Right ventricle myocardium superior (tissue), 1 donor: ENCODE measurements around the gene HTATIP2. TPM values are rescaled to one million over a fixed set of nuclear protein-coding genes. Genes with fewer than 3 reads are reported as not detected.
A peak's percentile ranks its signal among the peaks of the same experiment; 100 is the strongest.
"Not testable (repeated sequence)": the region's sequence is repeated elsewhere in the genome, so short reads cannot be mapped to it uniquely, and the experiment has no call there.

Experiments
- ATAC-seq: fragments of 200-7000 bp; cut with Tn5 transposase; one replicate; pipeline ENCODE4 v1.9.1; 2020; ENCODE audit warnings: mild to moderate bottlenecking; ENCODE audit not compliant: poor library complexity
- DNase-seq: peaks from one replicate; pipeline ENCODE4 v3.0.0-alpha.2; 2020
- intact Hi-C: fragments of 100-400 bp; cut with DNase I; formaldehyde crosslinking; loops from one replicate; pipeline ENCODE4 v1.11.2; 2022
- total RNA-seq: library from RNA; stranded (reverse); fragmentation: NEBNext Ultra II Directional; extraction: Animal tissue kit (Norgen Biotek cat#: 25700); gene quantifications from one replicate; pipeline ENCODE4 v1.2.1, GENCODE V29; 2021
- donor health status: DM: no; HTN: yes; CAD: no; lungs with severe emphysema.

Gene HTATIP2
- total RNA-seq, 1 donor from 2014 or later: 21.4 TPM

- intact Hi-C loops: no loop called here
- no peak for ATAC-seq
- no peak for DNase-seq
These were observed 3.9 kb downstream of the HTATIP2 start for GRCh38 chr11:20367313-20367948.

GRCh38 chr11:20368438-20368837, 4.9 kb downstream of the HTATIP2 start:
- DNase-seq (no peak), ATAC-seq (no peak)
- intact Hi-C loops: no loop called here

GRCh38 chr11:20369826-20370225, 6.3 kb downstream of the HTATIP2 start:
- intact Hi-C loops: no loop called here
- DNase-seq (no peak), ATAC-seq (no peak)

DNA sequence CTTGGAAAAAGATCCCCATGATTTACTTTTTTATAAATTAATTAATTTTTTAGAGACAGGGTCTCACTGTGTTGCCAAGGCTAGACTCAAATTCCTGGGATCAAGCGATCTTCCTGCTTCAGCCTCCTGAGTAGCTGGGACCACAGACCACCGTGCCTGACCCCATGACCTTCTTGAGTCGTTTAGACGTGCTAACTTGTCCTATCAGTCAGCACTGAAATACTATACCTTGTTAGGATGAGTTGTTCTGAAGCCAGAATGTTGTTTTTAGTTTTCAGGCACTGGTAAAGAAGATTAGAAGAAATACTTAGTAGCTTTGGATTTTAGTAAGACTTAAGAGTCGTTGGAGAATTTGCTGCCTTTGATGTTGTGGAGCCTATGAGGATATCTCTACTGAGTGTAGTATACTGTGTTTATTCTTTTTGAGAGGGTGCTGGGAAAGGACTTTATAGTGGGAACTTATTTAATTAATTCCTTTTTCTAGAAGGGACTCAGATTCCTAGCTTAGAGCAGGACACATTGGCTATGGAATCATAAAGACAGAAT, 8.6 kb downstream of the HTATIP2 start:
- no peak for ATAC-seq
- no peak for DNase-seq
- intact Hi-C loops: no loop called here

GRCh38 chr11:20373147-20373546, 9.6 kb downstream of the HTATIP2 start:
- ATAC-seq: no peak
- intact Hi-C loops: no loop called here
- no peak for DNase-seq

DNA sequence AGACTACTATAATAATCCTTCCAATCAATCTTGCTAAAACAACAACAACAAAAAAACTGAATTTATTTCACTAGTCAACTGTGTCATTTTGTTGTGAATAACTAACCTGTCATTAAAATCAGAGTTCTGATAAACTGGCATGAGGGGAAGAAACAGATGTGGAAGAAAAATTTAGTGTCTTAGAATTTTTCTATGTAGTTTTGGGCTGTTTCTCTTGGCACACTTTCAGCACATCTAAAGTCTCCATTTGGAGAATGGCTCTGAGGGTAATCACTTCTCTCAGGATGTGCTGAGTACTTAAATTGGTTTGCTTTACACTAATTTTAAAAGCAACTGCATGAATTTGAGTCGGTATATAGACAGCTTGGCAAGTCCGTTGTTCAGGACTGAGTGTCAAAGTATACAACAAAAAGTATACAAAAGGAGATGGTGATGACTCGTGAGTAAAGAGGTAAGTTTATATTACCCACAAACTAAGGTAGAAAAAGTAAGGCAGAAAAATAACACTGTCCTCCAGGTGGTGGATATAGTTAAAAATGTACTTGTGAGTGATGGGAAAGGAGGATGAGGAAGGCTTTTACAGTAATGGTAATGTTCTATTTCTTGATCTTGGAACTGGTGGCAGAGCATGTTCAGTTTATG, 10.2 kb downstream of the HTATIP2 start:
- intact Hi-C loops: no loop called here
- ATAC-seq: no peak
- DNase-seq: no peak

DNA sequence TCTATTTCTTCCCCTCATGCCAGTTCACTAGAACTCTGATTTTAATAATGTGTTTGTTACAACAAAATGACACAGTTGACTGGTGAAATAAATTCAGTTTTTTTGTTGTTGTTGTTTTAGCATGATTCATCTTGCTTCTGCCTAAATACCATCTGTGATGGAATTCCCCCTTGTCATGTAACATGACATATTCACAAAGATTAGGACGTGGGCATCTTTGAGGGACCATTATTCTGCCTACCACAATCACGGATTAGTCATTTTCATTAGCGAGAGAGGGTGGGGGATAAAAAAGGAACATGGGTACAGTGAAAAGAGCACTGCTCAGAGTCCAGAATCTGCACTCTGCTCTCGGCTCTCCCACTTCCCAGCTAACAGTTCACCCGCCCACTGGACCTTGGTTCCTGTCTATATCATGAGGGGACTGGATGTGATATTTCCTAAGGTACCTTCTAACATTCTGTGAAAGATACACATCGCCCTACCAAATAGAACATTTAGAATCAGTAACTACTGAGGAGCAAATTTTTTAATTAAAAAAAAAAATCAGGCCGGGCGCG, 11.3 kb downstream of the HTATIP2 start:
- ATAC-seq: no peak
- intact Hi-C loops: no loop called here
- DNase-seq: no peak

DNA sequence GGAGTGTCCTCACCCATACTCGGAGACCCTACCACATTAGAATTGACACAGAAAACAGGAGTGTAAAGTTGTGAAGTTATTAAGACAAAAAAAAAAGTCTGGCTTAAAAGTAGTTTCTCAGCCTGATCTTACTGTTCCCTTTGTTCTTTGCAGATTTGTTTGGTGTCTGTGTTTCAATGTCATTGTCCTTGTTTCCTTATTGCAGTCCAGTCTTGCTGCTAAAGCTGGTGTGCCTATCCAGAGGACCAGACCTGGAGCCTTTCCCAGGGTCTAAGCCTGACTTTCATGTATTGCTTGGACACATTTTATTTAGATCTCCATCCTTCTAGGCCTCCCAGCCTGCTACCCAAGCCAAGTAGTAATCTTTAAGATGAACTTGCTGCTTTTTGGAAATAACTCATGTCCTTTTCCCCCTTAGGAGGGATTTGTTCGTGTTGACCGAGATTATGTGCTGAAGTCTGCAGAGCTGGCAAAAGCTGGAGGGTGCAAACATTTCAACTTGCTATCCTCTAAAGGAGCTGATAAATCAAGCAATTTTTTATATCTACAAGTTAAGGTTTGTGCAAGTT, 12.7 kb downstream of the HTATIP2 start:
- ATAC-seq (no peak), DNase-seq (no peak)
- intact Hi-C loops: no loop called here

- DNase-seq, ATAC-seq: not testable (repeated sequence)
- intact Hi-C loops: loop anchor here (5.0 kb wide), 1 partner anchor 226 kb away; no protein-coding TSS in a partner anchor
These were observed 22.5 kb downstream of the HTATIP2 start for GRCh38 chr11:20385996-20386395.

- intact Hi-C loops: loop anchor here (5.0 kb wide), 1 partner anchor 225 kb away; no protein-coding TSS in a partner anchor
- DNase-seq: peak; percentile 97
- peak; percentile 98 for ATAC-seq
These were observed 24.0 kb downstream of the HTATIP2 start, which contains the start of gene PRMT3 for GRCh38 chr11:20387261-20388095. TSS of gene PRMT3 (plus strand) at chr11:20387716. CDS start at chr11:20387747, 31 bp downstream.

GRCh38 chr11:20388096-20389055, 24.9 kb downstream of the HTATIP2 start:
- intact Hi-C loops: loop anchor here (5.0 kb wide), 1 partner anchor 224 kb away; no protein-coding TSS in a partner anchor
- ATAC-seq (peak; percentile 13), DNase-seq (no peak)

GRCh38 chr11:20397281-20397680, 33.8 kb downstream of the HTATIP2 start:
- DNase-seq (no peak), ATAC-seq (no peak)
- intact Hi-C loops: no loop called here

DNA sequence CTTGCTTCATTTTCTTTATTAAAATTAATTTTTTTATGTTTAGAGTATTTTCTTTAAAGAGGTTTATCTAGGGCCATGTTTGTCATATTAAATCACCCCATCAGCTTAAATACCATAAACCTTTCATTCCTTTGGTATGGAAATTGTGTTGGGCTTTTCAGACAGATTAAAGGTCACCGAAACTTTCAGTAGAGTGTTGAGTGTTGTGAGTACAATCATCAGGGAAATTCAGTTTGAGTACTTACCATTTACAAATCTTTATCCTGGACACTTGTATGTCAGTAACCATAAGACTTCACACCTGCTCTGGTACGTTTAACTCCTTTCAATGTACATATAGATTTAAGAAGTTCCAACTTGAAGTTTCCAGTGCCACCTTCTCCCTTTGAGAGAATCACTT, 36.0 kb downstream of the HTATIP2 start:
- intact Hi-C loops: no loop called here
- DNase-seq (no peak), ATAC-seq (no peak)

DNA sequence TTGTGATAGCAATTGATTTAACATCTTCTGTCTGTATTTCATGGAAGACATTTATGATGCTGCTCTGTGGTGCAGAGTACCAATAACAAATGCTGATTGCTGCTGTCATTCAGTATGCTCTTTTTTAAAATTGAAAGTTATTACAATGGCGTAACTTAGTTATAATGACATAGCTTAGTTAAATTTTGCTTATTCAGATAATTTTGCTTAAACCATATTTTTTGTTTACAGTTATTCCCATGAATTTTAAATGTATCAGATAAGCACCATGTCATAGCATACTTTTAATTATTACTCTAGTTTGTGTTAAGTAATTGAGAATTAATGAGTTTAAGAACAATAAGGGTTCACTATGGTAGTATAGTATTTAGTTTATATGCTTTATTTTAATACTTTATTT, 39.5 kb downstream of the HTATIP2 start:
- DNase-seq (no peak), ATAC-seq (no peak)
- intact Hi-C loops: no loop called here

- no peak for ATAC-seq
- DNase-seq: no peak
- intact Hi-C loops: no loop called here
These were observed 43.0 kb downstream of the HTATIP2 start for GRCh38 chr11:20406484-20406883.

DNA sequence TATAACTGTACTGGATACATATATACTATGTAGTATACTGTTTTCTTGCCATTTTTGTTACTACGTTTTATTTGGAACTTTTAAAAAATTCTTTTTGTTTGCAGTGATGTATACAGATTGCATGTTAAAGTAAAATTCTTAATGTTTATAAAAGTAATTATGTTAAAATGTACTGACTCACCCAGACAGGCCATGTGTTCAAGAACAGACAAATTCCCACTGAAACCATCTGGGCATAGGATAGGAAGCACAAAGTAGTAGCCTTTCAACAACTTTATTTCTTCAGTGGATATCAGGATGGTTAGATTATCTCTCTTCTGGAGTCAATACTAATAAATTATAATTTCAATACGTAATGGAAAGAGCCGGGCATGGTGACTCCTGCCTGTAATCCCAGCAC, 43.8 kb downstream of the HTATIP2 start:
- no peak for DNase-seq
- intact Hi-C loops: no loop called here
- ATAC-seq: no peak

DNA sequence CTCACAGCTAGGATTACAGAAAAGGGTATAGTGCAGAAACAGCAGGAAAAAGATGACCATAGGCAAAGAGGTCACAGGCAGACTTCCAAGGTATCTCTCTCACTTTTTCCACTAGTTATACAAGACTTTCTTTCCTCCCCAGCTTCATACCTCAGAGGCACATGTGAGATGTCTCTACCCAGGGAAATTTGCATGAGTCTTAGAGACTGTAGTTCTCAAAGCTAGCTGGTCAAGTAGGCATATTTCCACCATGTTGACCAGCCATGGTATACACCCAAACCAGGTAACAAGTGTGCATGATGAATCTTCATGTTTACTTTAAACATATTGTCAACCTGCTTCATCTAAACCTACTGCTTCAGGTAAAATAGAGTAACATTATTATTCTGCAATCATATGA, 51.9 kb downstream of the HTATIP2 start:
- intact Hi-C loops: no loop called here
- ATAC-seq: no peak
- no peak for DNase-seq

DNA sequence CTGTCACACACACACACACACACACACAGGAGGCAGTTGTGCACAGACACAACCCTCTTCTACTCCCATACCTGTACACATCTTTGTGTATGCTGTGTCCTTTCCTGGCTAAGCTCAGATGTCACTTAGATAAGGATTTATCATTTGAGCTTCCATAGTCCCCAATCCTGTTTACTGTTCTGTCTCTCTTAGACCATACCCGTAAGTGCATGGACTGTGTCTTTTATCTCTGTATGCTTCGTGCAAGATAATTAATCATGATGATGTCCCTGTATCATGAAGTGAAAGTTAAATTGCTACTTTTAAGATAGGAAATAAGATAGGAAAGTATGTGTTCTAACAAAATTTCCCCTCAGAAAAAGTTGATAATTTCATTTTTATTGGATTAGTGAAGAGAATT, 54.3 kb downstream of the HTATIP2 start:
- ATAC-seq: no peak
- no peak for DNase-seq
- intact Hi-C loops: no loop called here
